Occipital lobe (tissue), 2 donors: ENCODE data around the gene RAP2B. TPM values are rescaled to one million over a fixed set of nuclear protein-coding genes. Genes with fewer than 3 reads are reported as not detected.

Experiments used
- DNase-seq: peaks from one replicate; lab custom pipeline; 2025; lab: John Stamatoyannopoulos, UW
- total RNA-seq: library from RNA; depleted of rRNA; stranded (reverse); fragments of >200 nt; gene quantifications from one replicate; pipeline ENCODE4 v1.2.3, GENCODE V29; 2014

The RAP2B gene
- total RNA-seq, 1 donor from 2014 or later, result 50.2 TPM

- peak; percentile 80 for DNase-seq
These were observed 1.4 kb upstream of the RAP2B start for GRCh38 chr3:153160451-153161137.

GRCh38 chr3:153161138-153161713, 800 bp upstream of the RAP2B start:
- DNase-seq, result peak; percentile 93

GRCh38 chr3:153162513-153163392, 727 bp downstream of the RAP2B start:
- peak; percentile 37 for DNase-seq

DNA sequence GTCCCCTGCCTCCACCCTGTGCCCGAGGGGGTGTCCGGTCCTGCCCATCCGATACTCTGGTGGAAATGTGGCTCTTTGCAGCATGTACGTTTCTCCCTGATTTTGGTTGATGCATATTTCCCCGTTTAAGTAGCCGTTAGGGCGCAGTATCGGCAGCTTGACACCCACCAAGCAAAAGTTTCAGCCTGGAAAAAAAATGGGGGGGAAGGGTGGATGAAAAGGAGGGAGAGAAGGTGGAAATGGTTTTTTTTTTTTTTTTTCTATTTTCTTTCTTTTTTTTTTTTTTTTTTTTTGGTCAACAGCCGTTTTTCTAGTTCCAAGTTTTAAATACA, 1.3 kb downstream of the RAP2B start:
- peak; percentile 37 for DNase-seq

DNA sequence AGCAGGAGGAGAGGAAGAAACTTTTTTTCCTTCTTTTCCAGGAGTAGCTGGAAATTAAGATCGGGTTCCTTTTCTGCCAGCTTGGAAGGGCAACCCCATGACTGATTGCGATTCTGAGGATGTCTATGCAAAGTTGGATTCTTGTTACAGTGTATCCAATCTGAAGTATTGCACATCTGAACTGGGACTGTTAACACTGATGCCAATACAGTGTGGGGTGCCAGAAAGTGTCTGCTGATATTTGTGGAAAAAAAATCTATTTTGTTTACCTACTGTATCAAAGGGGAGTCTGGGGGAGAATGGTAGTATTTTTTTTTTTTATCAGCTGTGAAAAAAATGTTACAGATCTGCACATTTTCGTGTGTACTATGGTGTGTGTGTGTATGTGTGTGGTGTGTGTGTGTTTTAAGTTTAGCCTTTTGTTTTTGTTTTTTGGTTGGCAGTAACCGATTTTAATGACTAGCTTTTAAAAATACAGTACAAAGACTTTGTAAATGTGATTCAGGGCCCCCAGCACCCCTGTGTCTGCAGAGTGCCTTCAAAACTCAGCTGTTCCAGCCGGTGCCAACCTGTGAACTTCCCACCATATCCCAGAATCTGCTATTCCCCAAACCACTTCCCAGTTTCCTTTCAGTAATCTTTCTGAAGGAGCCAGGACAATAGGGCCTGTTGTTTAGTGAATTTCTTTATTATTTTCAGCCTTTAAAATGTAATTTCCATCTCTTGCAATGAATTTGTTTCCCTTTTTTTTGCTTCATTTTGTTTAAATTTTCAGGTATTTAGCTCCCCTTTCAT, 1.9 kb downstream of the RAP2B start:
- DNase-seq, result no peak

DNA sequence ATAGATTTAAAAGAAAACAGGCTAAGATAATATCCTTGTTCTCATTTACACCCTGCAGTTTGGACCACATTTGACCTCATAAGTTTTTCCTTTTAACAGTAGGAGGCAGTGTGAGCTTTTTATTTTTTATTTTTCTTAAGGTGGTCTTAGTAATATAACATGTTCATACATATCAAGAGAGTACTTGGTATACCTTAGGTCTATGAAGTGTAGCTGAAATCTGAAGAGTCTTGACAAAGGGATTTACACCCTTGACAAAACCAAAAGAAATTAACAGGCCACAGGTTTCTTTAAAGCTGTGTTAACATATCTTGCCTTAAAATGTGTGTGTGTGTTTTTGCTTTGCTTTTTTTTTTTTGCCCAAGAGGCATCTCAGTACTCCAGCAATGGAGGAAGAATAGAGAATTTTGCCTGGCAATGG, 3.2 kb downstream of the RAP2B start:
- no peak for DNase-seq

- DNase-seq, result no peak
These were observed 4.2 kb downstream of the RAP2B start for GRCh38 chr3:153166206-153166605.

- no peak for DNase-seq
These were observed 4.8 kb downstream of the RAP2B start for GRCh38 chr3:153166796-153167195.

DNA sequence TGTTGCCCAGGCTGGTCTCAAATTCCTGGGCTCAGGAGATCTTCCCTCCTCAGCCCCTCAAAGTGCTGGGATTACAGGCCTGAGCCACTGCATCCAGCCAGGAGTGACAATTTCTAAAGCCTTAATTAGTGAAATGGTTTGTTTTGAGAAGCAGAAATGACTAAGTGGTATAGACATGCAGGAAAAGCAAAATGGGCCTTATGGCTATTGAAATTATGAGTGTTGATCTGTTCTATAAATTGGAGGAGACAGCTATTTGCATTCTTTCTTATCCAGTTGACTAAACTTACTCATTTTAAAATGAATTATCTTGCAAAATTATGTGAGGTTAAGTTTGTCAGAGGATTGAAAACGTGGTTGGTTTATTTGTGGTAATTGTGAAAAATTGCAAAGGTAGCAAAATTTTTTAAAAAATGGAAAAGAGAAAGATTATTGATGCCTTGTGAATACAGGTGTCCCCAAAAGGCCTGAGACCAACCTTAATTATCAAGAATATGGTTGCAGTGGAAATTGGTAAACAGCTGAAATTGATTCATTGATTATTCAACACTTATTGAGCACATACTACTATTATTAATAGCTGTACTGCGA, 7.9 kb downstream of the RAP2B start:
- no peak for DNase-seq

- DNase-seq, result no peak
These were observed 9.2 kb downstream of the RAP2B start for GRCh38 chr3:153171256-153171655.

DNA sequence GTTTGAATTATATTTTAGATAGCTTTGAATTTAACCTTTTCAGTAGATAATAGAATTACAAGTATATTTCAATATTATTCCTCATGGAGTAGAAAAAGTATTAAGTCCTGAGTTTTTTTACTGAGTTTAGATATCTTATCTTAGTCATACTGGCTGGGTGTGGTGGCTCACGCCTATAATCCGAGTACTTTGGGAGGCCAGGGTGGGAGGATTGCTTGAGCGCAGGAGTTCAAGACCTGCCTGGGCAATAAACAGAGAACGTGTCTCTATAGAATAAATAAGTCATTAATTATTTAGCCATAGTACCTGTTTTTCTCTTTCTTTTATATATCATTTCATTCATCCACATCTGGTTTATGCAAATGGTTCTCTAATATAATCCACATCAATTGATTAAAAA, 9.9 kb downstream of the RAP2B start:
- DNase-seq, result no peak

DNA sequence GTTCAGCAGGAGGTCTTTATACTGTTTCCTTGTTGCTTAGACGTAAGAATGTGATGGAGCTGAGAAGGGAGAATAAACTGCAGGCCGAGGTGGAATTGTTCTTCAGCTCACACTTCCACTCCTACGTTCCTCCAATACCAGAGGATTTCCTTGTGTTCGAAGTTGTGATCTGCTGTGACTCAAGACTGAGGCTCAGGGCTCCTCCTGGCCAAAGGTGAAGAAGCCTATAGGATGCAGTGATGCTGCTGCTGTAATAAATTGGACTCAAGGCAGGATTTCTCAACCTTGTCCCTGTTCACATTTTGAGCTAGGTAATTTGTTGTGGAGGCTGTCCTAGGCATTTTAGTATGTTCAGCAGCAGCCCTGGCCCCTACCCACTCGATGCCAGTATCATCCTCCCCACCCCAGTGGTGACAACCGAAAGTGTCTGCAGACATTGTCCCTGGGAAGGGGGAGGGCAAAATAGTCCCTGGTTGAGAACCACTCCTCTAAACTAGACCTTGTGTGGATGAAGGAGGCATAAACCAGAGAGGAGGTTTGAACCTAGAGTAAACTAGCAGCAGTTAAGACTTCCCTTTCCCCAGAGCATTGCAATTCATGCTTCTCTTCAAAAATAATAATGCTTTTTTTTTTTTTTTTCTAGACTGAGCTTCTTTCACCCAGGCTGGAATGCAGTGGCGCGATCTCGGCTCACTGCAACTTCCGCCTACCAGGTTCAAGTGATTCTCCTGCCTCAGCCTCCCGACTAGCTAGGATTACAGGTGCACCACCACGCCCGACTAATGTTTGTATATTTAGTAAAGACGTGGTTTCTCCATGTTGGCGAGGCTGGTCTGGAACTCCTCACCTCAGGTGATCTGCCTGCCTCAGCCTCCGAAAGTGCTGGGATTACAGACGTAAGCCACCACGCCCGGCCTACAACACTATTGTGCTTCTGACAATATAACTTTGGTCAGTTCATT, 11.1 kb downstream of the RAP2B start:
- no peak for DNase-seq

GRCh38 chr3:153173758-153174516, 11.9 kb downstream of the RAP2B start:
- no peak for DNase-seq

DNA sequence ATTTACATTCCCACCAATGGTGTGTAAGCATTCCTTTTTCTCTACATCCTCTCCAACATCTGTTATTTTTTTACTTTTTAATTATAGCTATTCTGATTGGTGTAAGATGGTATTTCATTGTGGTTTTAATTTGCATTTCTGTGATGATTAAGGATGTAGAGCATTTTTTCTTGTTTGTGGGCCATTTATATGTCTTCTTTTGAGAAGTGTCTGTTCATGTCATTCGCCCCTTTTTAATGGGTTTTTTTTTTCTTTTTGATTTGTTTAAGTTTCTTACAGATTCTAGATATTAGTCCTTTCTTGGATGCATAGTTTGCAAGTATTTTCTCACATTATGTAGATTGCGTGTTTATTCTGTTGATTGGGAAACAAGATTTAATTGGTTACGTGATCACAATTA, 14.2 kb downstream of the RAP2B start:
- no peak for DNase-seq

DNA sequence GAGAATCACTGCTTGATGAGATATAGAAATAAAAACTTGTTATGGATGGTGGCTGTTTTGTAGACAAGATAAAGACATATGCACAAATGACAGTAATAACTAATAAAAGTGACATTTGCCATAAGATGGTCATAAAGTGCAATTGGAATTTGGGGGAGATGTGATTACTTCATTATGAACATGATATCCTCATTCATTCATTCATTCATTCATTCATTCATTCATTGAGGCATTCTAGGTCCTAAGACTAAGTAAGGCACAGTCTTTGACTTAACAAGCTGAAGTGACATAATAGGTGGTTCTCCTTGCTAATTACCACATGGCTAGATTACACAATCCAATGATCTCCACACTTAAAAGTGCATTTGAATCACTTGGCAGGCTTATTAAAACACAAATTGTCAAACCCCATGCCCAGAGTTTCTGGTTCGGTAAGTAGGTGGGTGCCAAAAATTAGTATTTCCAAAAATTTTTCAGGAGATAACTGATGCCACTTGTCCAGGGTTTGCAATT, 18.9 kb downstream of the RAP2B start:
- DNase-seq, result no peak

DNA sequence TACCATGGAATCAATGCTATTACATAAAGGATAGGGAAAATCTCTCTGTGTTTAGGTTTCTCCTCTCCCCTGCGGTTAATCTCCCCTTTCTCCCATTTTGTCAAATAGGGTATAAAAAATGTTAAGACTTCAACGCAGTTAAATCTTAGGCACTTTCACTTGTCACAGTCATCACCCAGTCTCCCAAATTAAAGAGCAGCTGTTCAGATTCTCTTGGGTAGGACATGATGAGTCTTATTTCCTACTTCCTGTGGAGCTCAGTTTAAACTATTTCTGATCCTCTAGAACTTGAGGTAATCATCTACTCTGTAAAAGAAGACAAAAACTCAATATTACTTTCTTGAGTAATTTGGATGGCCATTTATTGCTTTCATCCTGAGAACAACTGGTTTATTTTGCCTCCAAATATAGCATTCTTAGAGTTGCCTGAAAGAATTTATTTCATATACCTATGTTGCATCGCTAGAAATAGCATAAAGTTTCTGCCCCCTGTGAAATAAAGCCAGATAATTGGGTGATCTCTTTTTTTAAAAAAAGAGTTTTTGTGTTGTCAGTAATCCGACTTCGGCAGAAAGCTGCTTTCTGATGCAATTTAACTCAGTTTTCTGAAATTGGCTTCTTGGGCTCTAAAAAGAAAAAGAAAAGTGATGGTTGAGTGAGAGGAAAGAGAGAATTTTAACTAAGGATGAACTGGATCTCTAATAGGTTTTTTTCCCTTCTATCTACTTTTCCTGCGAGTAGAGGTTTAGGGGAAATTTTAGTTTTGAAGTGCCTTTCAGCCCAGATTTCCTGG, 20.7 kb downstream of the RAP2B start:
- DNase-seq, result no peak

GRCh38 chr3:153190923-153191322, 28.9 kb downstream of the RAP2B start:
- no peak for DNase-seq

GRCh38 chr3:153192327-153192726, 30.3 kb downstream of the RAP2B start:
- no peak for DNase-seq
